ENCODE data around the gene FUBP3. TPM values are rescaled to one million over a fixed set of nuclear protein-coding genes. Genes with fewer than 3 reads are reported as not detected.

The FUBP3 gene
- polyA plus RNA-seq, 1 experiment = 38.8 TPM

GRCh38 chr9:130535818-130536521 is 43.4 kb upstream of the FUBP3 start:
- peak; percentile 9 for DNase-seq (ENCODE audit: low read depth)
- POLR2A ChIA-PET = no interaction called here

GRCh38 chr9:130536701-130537107 is 42.7 kb upstream of the FUBP3 start:
- DNase-seq (ENCODE audit: low read depth) = no peak
- POLR2A ChIA-PET = no interaction called here
- no peak overlapping the region for H3K4me3 ChIP-seq (ENCODE audit: low read depth, low read length)
- no peak for TF ChIP-seq CTCF (IDR thresholded peaks at IDR 0.05; ENCODE audit: insufficient read depth, low read depth, low read length)
- H3K36me3 ChIP-seq (ENCODE audit: control insufficient read depth, insufficient read depth, low read length) = no peaks in the 10 kb centered on the region
- CTCF ChIA-PET = no interaction called here
- peaks cover 4% of the 10 kb centered on the region for H3K27me3 ChIP-seq (ENCODE audit: control insufficient read depth, insufficient read depth, low read length)

More at GRCh38 chr9:130535818-130536521, 43.4 kb upstream of the FUBP3 start:
- H3K36me3 ChIP-seq (ENCODE audit: control insufficient read depth, insufficient read depth, low read length) = no peaks in the 10 kb centered on the region
- H3K4me3 ChIP-seq (ENCODE audit: low read depth, low read length) = no peak overlapping the region
- no peak for TF ChIP-seq CTCF (IDR thresholded peaks at IDR 0.05; ENCODE audit: insufficient read depth, low read depth, low read length)
- H3K27me3 ChIP-seq (ENCODE audit: control insufficient read depth, insufficient read depth, low read length) = peaks cover 4% of the 10 kb centered on the region
- CTCF ChIA-PET = interaction anchor here (1.0 to 1.5 kb wide), 2 partner anchors 12 to 263 kb away, joined by 3 read pairs; no protein-coding TSS in a partner anchor

- DNase-seq (ENCODE audit: low read depth) = no peak
- H3K4me3 ChIP-seq (ENCODE audit: low read depth, low read length) = no peak overlapping the region
- no peak for TF ChIP-seq CTCF (IDR thresholded peaks at IDR 0.05; ENCODE audit: insufficient read depth, low read depth, low read length)
- POLR2A ChIA-PET = no interaction called here
- H3K27me3 ChIP-seq (ENCODE audit: control insufficient read depth, insufficient read depth, low read length) = peaks cover 4% of the 10 kb centered on the region
- no peaks in the 10 kb centered on the region for H3K36me3 ChIP-seq (ENCODE audit: control insufficient read depth, insufficient read depth, low read length)
- CTCF ChIA-PET = no interaction called here
Observed at GRCh38 chr9:130537346-130538050, 41.9 kb upstream of the FUBP3 start.

GRCh38 chr9:130539420-130540223 is 39.8 kb upstream of the FUBP3 start:
- H3K4me3 ChIP-seq (ENCODE audit: low read depth, low read length) = no peak overlapping the region
- no peak for TF ChIP-seq CTCF (IDR thresholded peaks at IDR 0.05; ENCODE audit: insufficient read depth, low read depth, low read length)
- CTCF ChIA-PET = interaction anchor here (0.8 kb wide), 1 partner anchor 15 kb away, joined by 4 read pairs; no protein-coding TSS in a partner anchor
- no peaks in the 10 kb centered on the region for H3K36me3 ChIP-seq (ENCODE audit: control insufficient read depth, insufficient read depth, low read length)
- H3K27me3 ChIP-seq (ENCODE audit: control insufficient read depth, insufficient read depth, low read length) = peaks cover 4% of the 10 kb centered on the region
- POLR2A ChIA-PET = no interaction called here
- DNase-seq (ENCODE audit: low read depth) = no peak

- POLR2A ChIA-PET = no interaction called here
Observed at GRCh38 chr9:130541533-130541932, 37.8 kb upstream of the FUBP3 start.

More at GRCh38 chr9:130541533-130541932, 37.8 kb upstream of the FUBP3 start:
- Histone ChIP-seq H3K4me3 (ENCODE audit: low read depth, low read length) (no peak overlapping the region), H3K27me3 (ENCODE audit: control insufficient read depth, insufficient read depth, low read length) (peaks cover 6% of the 10 kb centered on the region), H3K36me3 (ENCODE audit: control insufficient read depth, insufficient read depth, low read length) (no peaks in the 10 kb centered on the region)
- CTCF ChIA-PET = no interaction called here
- no peak for DNase-seq (ENCODE audit: low read depth)
- no peak for TF ChIP-seq CTCF (IDR thresholded peaks at IDR 0.05; ENCODE audit: insufficient read depth, low read depth, low read length)

Measured in BJ (cell line).